ENCODE results near the gene CBX8. TPM values are rescaled to one million over a fixed set of nuclear protein-coding genes. Genes with fewer than 3 reads are reported as not detected.

Gene CBX8
- total and polyA plus RNA-seq, 2 of the 8 experiments (the other 6 are each of a cell fraction or from before 2014, with no cell fraction given) = 0.09 to 2.1 TPM

- H3K9me3 ChIP-seq (ENCODE audit: insufficient read depth in 2 of 2, low read depth in 1 of 2, low read length in 1 of 2) = no peaks in the 10 kb centered on the region
- no peak overlapping the region for H2BK5ac ChIP-seq (ENCODE audit: low read depth, low read length)
- no peak overlapping the region for H3K4me3 ChIP-seq (ENCODE audit: extremely low read depth in 1 of 4, insufficient read depth in 2 of 4, low read depth in 3 of 4, low read length in 4 of 4)
- no peak overlapping the region for H2BK15ac ChIP-seq (ENCODE audit: low read length)
- peaks cover 31% of the 10 kb centered on the region for H3K79me1 ChIP-seq (ENCODE audit: low read depth, low read length)
- ChIA-PET POLR2A (ENCODE audit: partially characterized antibody) (interaction anchor here (0.6 to 4.2 kb wide), 10 partner anchors 15 to 233 kb away, joined by 3 to 18 read pairs (median 4); no protein-coding TSS in a partner anchor), CTCF (ENCODE audit: partially characterized antibody) (interaction anchor here (0.6 to 3.7 kb wide), 8 partner anchors 9 to 652 kb away, joined by 3 to 18 read pairs (median 4); no protein-coding TSS in a partner anchor)
- peaks cover 0 to 22% of the 10 kb centered on the region in 2 experiments; a peak in 2 of 4 replicates for H3K79me2 ChIP-seq (ENCODE audit: control insufficient read depth in 1 of 2, insufficient read depth in 2 of 2, low read length in 2 of 2)
- TF ChIP-seq POLR2AphosphoS5 (IDR thresholded peaks at IDR 0.05; ENCODE audit: low read depth, low read length) = 0 out of 2 replicates have a peak, but pooled peaks have one; percentile 3
- TF ChIP-seq GABPA (IDR thresholded peaks at IDR 0.05; ENCODE audit: borderline replicate concordance, insufficient read depth, low read length) = no peak
- peaks cover 3 to 32% (median 18%) of the 10 kb centered on the region in 4 experiments for H3K4me1 ChIP-seq (replicated peaks in 1 of 4; ENCODE audit: control insufficient read depth in 3 of 4, insufficient read depth in 4 of 4, low read length in 3 of 4)
- H3K9ac ChIP-seq (replicated peaks in 1 of 4; ENCODE audit: extremely low read depth in 1 of 4, low read depth in 3 of 4, low read length in 3 of 4) = no peak overlapping the region
- DNase-seq (ENCODE audit: low read depth in 1 of 2, low spot score in 2 of 2) (no peak), FAIRE-seq (no peak)
- no peak overlapping the region for H3K18ac ChIP-seq (ENCODE audit: extremely low read depth, low read length)
- H4K8ac ChIP-seq (ENCODE audit: extremely low read depth, insufficient read depth, low read length) = no peak overlapping the region
- H3K23me2 ChIP-seq (ENCODE audit: low read depth, low read length) = peaks cover under 1% of the 10 kb centered on the region; the same call in 1 of the 2 replicates
- no peak overlapping the region for H4K91ac ChIP-seq (replicated peaks; ENCODE audit: insufficient read length, low read length)
- no peak overlapping the region for H3K27ac ChIP-seq (ENCODE audit: low read depth, low read length)
- H3K36me3 ChIP-seq (ENCODE audit: control insufficient read depth in 2 of 4, insufficient read depth in 4 of 4, low read length in 3 of 4) = peaks cover 25 to 64% (median 47%) of the 10 kb centered on the region in 4 experiments; a peak in 7 of 8 replicates
- WGBS, 2 experiments (ENCODE audit: extremely low coverage in 1 of 2, insufficient coverage in 1 of 2, insufficient read length in 1 of 2, insufficient replicate concordance in 2 of 2, low coverage in 1 of 2, low lambda C conversion rate in 2 of 2, missing lambda C conversion rate in 1 of 2) = 95% methylated on average over 30 of the region's 31 CpGs; no CpG with 5 or more reads in 1 of the 2 experiments
- H3K23ac ChIP-seq (ENCODE audit: insufficient read length) = no peak overlapping the region
- no peak overlapping the region for H3K4me2 ChIP-seq (ENCODE audit: insufficient read depth in 1 of 2, low read depth in 2 of 2, low read length in 2 of 2)
- no peak overlapping the region for H2BK20ac ChIP-seq (ENCODE audit: low read length)
- no peak overlapping the region for H3K4ac ChIP-seq (replicated peaks; ENCODE audit: insufficient read length, low read depth, low read length)
- H4K20me1 ChIP-seq (replicated peaks in 1 of 2; ENCODE audit: control insufficient read depth in 1 of 2, insufficient read depth in 2 of 2, low read length in 2 of 2) = peaks cover 40 to 55% of the 10 kb centered on the region in 2 experiments
- H4K5ac ChIP-seq (ENCODE audit: insufficient read length, low read depth, low read length) = no peak overlapping the region
- no peak overlapping the region for H3K14ac ChIP-seq (ENCODE audit: insufficient read length)
- H3K56ac ChIP-seq (replicated peaks; ENCODE audit: insufficient read length, low read depth, low read length) = no peak overlapping the region
- H2BK120ac ChIP-seq (replicated peaks; ENCODE audit: low read depth, low read length) = no peak overlapping the region
- H2AK5ac ChIP-seq (ENCODE audit: low read depth, low read length) = no peak overlapping the region
- H3K27me3 ChIP-seq (replicated peaks in 1 of 4; ENCODE audit: control insufficient read depth in 3 of 4, extremely low read depth in 1 of 4, insufficient read depth in 3 of 4, low read length in 3 of 4) = peaks cover 0 to 14% (median 9%) of the 10 kb centered on the region in 4 experiments; a peak in 6 of 7 replicates
- no peak overlapping the region for H2BK12ac ChIP-seq (ENCODE audit: low read depth, low read length)
- H2AFZ ChIP-seq (ENCODE audit: low read length) = no peak overlapping the region
Measured at GRCh38 chr17:79784353-79785016, 12.4 kb downstream of the CBX8 start.

Measured in H1 (cell line).